Osteocyte (in vitro differentiated cells): ENCODE data around the gene KIF15. TPM values are rescaled to one million over a fixed set of nuclear protein-coding genes. Genes with fewer than 3 reads are reported as not detected.
"Not testable (repeated sequence)": the region's sequence is repeated elsewhere in the genome, so short reads cannot be mapped to it uniquely, and the experiment has no call there.

ENCODE experiments used
- DNase-seq: peaks from one replicate; pipeline ENCODE4 v3.0.0; 2021; ENCODE audit warnings: mixed read lengths; ENCODE audit not compliant: unreplicated experiment; ENCODE audit errors: extremely low spot score
- H3K27ac Mint-ChIP-seq: one replicate; pipeline ENCODE4 v1.8.0; 2021; ENCODE audit warnings: mild to moderate bottlenecking, mixed read lengths; ENCODE audit not compliant: unreplicated experiment
- H3K27me3 Mint-ChIP-seq: one replicate; pipeline ENCODE4 v1.8.0; 2021; ENCODE audit warnings: mixed read lengths; ENCODE audit not compliant: unreplicated experiment
- H3K36me3 Mint-ChIP-seq: one replicate; pipeline ENCODE4 v1.8.0; 2021; ENCODE audit warnings: mixed read lengths; ENCODE audit not compliant: unreplicated experiment
- H3K4me1 Mint-ChIP-seq: one replicate; pipeline ENCODE4 v1.8.0; 2021; ENCODE audit warnings: mixed read lengths; ENCODE audit not compliant: unreplicated experiment
- H3K4me3 Mint-ChIP-seq: one replicate; pipeline ENCODE4 v1.8.0; 2021; ENCODE audit warnings: mild to moderate bottlenecking, moderate library complexity, mixed read lengths; ENCODE audit not compliant: unreplicated experiment
- H3K9me3 Mint-ChIP-seq: one replicate; pipeline ENCODE4 v1.8.0; 2021; ENCODE audit warnings: mixed read lengths; ENCODE audit not compliant: unreplicated experiment
- total RNA-seq: library from RNA; stranded (reverse); gene quantifications from 2 replicates; pipeline ENCODE4 v1.2.1, GENCODE V29; 2021
- TF ChIP-seq, protein P1 (sequence below): fragments of 200-600 bp; sonication (generic); IDR thresholded peaks from 2 replicates; pipeline ENCODE4 v1.5.0; 2021; ENCODE audit warnings: antibody characterized with exemption, mild to moderate bottlenecking, moderate library complexity

KIF15 gene
- total RNA-seq, 1 donor from 2014 or later = 3.1 TPM

DNA sequence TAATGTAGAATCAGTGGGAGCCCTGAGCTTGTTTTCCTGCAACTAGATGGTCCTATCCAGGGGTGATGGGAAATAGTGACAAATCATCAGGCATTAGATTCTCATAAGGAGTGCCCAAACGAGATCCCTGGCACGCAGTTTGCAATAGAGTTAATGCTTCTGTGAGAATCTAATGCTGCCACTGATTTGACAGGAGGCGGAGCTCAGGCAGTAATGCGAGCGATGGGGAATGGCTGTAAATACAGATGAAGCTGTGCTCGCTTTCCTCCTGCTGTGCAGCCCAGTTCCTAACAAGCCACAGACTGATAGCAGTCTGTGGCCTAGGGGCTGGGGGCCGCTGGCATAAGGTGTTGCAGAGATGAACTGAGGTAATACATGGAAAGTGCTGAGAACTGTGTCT lies 71.8 kb downstream of the KIF15 start:
- Mint-ChIP-seq H3K27me3 (no peaks in the 10 kb centered on the region), H3K4me3 (no peak overlapping the region), H3K36me3 (peaks cover 9% of the 10 kb centered on the region), H3K9me3 (peaks cover 10% of the 10 kb centered on the region), H3K27ac (no peak overlapping the region), H3K4me1 (peaks cover 7% of the 10 kb centered on the region)
- DNase-seq = no peak
- TF ChIP-seq, protein P1, sequence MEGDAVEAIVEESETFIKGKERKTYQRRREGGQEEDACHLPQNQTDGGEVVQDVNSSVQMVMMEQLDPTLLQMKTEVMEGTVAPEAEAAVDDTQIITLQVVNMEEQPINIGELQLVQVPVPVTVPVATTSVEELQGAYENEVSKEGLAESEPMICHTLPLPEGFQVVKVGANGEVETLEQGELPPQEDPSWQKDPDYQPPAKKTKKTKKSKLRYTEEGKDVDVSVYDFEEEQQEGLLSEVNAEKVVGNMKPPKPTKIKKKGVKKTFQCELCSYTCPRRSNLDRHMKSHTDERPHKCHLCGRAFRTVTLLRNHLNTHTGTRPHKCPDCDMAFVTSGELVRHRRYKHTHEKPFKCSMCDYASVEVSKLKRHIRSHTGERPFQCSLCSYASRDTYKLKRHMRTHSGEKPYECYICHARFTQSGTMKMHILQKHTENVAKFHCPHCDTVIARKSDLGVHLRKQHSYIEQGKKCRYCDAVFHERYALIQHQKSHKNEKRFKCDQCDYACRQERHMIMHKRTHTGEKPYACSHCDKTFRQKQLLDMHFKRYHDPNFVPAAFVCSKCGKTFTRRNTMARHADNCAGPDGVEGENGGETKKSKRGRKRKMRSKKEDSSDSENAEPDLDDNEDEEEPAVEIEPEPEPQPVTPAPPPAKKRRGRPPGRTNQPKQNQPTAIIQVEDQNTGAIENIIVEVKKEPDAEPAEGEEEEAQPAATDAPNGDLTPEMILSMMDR = no peak

DNA sequence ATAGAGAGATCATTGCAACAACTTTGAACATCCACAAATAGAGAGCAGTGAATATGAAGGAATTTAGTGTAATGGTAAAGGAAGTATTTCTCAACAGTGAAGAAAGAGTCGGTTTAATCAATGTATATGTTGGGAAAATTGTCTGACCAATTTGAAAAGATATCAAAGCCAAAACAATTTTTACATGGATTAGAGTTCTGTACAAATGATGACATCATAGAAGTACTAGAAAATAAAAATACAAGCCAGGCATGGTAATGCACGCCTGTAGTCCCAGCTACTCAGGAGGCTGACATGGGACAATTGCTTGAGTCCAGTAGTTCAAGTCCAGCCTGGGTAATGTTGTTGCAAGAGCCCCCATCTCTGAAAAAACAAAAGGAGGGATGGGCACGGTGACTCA lies 74.1 kb downstream of the KIF15 start:
- no peak for DNase-seq
- peaks cover 16% of the 10 kb centered on the region for H3K36me3 Mint-ChIP-seq
- H3K4me1 Mint-ChIP-seq = no peaks in the 10 kb centered on the region
- H3K27ac Mint-ChIP-seq = no peak overlapping the region
- peaks cover 10% of the 10 kb centered on the region for H3K9me3 Mint-ChIP-seq
- no peak overlapping the region for H3K4me3 Mint-ChIP-seq
- H3K27me3 Mint-ChIP-seq = no peaks in the 10 kb centered on the region
- TF ChIP-seq, protein P1 = no peak

DNA sequence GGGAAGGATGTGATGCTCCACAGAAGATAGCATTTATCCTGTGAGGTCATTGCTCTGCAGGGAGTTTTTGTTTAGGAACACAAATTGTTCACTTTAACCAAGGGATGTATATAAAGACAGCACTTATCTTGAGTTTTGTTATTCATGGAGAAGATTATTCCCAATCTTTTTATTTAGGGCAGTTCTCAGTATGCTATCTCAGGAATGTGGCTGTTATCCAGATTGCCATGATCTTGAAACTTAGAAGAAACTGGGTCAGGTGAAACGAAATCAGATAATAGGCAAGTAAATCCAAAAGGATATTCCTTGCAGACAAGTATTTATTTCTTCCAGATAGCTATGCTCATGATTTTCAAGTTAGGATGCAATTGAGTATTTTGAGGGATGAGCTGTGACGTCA lies 80.8 kb downstream of the KIF15 start:
- no peak for DNase-seq
- H3K27me3 Mint-ChIP-seq = no peaks in the 10 kb centered on the region
- TF ChIP-seq, protein P1 = no peak
- H3K36me3 Mint-ChIP-seq = peaks cover 14% of the 10 kb centered on the region
- no peak overlapping the region for H3K4me3 Mint-ChIP-seq
- peaks cover 3% of the 10 kb centered on the region for H3K9me3 Mint-ChIP-seq
- H3K27ac Mint-ChIP-seq = no peak overlapping the region
- H3K4me1 Mint-ChIP-seq = peaks cover 19% of the 10 kb centered on the region

DNA sequence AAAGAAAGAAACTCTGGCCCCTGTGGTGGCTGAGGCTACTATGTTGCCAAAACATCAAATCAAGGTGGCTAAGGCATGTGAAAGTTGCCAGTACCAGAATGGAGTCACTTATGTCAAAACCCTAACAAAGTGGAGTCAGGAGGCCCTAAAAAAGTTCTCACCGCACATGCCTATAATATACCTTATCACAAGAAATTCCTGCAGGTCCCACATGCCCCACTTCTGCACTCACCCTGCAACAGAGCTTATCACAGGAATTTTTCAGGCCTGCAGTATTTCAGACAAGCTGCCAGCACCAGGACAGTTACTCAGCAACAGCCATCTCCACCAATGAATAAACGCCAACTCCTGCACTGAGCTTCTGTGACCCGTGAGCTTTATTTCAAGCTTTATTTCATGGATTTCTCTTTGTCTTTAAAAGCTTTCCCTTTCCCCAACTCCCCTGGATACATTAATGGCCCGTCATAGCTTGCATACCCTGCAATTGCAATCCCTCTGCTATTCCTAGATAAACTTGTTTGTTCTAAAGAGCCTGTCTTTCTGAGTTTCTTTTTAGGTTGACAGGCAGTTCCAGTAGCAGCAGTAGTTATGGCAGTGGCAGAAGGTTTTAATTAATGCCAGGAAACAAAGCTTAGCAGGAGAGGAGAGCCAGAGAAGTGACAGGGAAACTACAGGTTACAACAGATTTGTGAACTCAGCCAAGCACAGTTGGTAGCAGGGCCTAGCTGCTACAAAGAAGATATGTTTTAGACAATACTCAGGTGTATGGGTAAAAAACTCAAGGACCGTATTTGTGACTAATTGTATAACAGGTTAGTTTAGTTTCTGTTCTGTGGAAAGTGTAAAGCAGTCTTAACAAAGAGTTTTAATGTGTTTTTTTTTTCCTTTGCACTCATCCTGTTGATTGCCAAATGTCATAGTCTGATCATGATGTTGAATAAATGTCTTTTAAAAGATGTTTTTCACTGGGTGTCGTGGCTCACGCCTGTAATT lies 84.2 kb downstream of the KIF15 start:
- Mint-ChIP-seq H3K27ac (peak overlapping the region; percentile 72), H3K4me1 (peaks cover 19% of the 10 kb centered on the region), H3K4me3 (no peak overlapping the region), H3K36me3 (peaks cover 4% of the 10 kb centered on the region), H3K27me3 (no peaks in the 10 kb centered on the region), H3K9me3 (no peaks in the 10 kb centered on the region)
- DNase-seq = no peak
- TF ChIP-seq, protein P1 = no peak

DNA sequence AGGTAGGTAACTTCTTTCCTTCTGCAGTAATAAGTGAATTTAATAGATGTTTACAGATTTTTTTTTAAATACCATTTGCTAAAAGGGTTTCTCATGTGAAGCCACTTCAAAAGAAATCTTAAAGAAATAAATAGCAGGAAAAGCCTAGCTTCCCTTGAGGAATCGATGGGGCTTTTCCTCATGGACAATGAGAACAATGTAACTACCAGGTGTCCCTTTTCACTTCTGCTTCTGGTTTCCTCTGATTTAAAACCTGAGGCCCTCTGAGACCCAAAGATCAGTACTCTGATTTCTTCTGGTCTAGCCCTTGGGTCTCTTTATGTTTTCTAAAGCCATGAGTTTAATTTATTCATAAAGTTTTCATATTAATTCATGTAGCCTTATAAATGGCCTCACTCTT lies 87.0 kb downstream of the KIF15 start:
- Mint-ChIP-seq H3K36me3 (peaks cover 2% of the 10 kb centered on the region), H3K4me1 (peaks cover 19% of the 10 kb centered on the region), H3K27me3 (no peaks in the 10 kb centered on the region), H3K4me3 (no peak overlapping the region), H3K9me3 (no peaks in the 10 kb centered on the region), H3K27ac (no peak overlapping the region)
- TF ChIP-seq, protein P1 = no peak
- no peak for DNase-seq

DNA sequence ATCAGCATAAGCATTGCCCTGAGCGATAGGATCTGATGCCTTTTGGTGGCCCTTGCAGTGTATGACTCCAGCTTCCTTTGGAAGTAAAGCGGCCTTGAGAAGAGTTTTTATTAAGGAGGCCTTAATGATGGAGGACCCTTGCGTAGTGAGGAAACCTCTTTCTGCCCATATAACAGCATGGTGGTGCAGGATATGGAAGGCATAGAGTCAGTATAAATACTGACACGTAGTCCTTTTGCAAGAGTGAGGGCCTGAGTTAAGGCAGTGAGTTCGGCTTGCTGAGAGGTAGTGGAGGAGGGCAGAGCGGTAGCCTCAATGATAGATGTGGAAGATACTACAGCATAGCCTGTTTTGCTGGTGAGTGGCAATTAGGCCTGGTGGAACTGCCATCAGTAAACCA lies 95.1 kb downstream of the KIF15 start:
- H3K4me1 Mint-ChIP-seq, H3K27me3 Mint-ChIP-seq, H3K36me3 Mint-ChIP-seq, H3K9me3 Mint-ChIP-seq, DNase-seq, H3K27ac Mint-ChIP-seq, H3K4me3 Mint-ChIP-seq: not testable (repeated sequence)
